Breast epithelium (tissue), 3 donors: Measurements from ENCODE around the gene GYS1.

Source experiments
- CTCF ChIP-seq, 3 donors: fragments of 450-650 bp; IDR thresholded peaks; one replicate each; pipeline ENCODE4 v1.5.1; 2016 to 2017; ENCODE audit warnings: antibody characterized with exemption in 3 of 3, mild to moderate bottlenecking in 3 of 3, moderate library complexity in 3 of 3
- POLR2A ChIP-seq: fragments of 450-650 bp; IDR thresholded peaks from one replicate; pipeline ENCODE4 v1.6.1; 2016; ENCODE audit warnings: antibody characterized with exemption, mild to moderate bottlenecking, moderate library complexity
- POLR2AphosphoS5 ChIP-seq, 3 donors: sonication (generic); formaldehyde crosslinking; IDR thresholded peaks; one replicate each; pipeline ENCODE4 v1.6.1; 2017; ENCODE audit warnings: antibody characterized with exemption in 3 of 3

GRCh38 chr19:49014123-49014869 lies 21.2 kb upstream of the GYS1 start:
- no peak for TF ChIP-seq POLR2A
- no peak for TF ChIP-seq POLR2AphosphoS5 (IDR thresholded peaks at IDR 0.05)
- TF ChIP-seq CTCF (IDR thresholded peaks at IDR 0.05): no peak
